ENCODE data around the gene ZBTB16.

Gene ZBTB16

DNA sequence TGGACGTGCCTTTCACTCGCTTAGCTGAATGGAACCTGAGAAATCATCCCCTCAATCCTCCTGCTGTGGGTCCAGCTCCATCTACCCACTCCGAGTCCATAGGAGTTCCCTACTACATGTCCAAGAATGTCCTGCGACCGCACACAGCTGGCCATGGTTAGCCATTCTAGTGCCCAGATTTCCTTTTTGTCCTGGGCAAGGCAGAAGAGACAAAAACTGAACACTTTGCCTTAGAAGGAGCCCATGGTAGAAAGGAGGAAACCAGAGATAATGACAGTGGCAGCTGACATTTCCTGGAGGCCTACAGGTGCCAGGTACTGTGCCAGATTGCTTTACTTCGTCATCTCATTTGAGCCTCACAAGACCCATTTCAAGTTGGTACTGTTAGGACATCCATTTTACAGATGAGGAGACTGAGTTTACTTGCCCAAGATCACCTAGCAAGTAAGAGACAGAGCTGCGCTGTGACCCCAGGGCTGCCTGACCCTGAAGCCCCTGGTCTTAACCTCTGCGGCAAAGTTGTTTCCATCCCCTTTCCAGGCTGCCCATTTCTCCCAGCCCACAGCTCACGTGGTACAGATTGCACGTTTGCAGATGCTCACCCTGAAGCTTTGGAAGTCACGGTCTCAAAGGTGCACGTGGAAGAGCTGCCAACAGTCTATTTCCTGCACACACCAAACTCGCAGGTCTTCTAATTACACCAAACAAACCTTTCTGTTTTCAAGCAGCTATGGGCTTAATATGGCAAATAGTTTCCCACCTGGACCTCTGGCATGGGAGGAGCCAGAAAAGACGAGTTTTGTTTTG, 112.7 kb downstream of the ZBTB16 start:
- DNase-seq: no peak

DNA sequence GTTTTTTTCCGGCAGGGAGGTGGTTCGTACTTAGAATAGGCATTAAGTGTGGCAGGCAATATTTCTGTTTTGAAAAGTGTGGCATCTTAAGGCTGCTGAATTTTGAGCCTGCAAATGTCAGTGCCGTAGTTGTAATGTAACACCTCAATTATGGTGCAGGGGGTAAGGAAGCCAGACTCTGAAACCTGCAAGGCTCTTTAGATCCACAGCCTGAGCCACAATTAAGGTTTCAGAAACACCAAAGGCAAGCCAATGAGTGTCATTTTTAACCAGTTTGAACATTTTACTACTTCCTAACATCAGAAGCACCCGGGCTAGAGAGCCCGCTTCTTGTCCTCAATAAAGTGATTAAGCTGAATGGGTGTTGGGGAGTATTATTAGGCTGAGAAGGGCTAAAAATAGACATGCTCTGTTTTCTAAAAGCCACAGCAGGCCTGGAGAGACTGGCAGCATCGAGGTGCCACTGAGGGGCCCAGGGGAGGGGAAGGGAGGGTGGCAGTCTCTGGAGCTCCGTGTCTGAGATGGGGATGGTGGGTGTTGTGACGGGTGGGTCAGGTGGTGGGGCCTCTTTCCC, 113.4 kb downstream of the ZBTB16 start:
- no peak for DNase-seq

DNA sequence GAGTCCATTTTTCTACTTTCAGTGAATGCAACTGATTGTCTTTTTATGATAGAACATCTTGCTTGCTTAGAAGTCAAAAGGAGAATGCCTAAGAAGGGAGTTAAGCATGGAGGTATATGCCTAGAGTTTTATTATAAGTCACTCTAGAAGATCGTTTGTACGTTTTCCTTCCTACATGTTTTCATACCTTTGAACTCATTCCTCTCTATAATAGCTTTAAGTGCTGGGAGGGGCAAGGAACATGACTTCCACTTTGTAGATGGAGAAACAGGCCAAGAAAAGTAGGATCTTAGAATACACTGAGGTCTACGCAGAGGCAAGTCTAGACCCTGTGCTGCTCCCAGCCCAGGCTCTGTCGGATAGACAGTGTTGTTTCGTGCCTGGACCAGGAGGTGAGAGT, 114.3 kb downstream of the ZBTB16 start:
- no peak for DNase-seq

DNA sequence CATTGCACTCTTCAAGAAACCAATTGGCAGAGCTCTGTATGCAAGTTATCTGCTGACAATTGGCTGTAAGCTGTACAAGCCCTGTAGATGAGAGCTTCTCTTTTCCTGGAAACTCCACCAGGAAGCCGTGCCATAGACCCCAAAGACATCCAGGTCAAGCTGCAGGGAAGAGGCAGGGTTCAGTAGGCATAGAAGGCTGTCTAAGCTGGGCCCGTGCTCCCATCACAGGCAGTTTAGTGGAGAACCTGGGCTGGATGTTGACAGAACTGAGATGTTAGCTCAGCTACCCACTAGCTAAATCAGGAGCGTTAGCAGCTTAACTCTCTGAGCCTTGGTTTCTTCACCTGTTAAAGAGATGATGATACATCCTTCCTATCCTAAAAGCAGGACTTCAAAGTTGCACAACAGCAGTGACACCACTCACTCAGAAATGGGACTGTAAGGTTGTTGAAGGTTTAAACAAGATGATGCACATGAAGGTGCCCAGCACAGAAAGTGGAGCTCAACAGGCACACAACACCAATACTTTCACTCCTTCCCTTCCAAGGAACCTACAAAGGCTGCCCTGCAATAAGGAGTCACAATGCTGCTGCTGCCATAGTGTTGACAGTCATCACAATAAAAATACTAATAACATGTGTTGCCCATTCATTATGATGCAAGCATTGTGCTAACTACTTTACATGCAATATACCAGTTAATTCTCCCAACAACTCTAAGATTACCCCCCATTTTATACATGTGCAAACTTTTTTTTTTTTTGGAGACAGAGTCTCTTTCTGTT, 115.4 kb downstream of the ZBTB16 start:
- DNase-seq: no peak

DNA sequence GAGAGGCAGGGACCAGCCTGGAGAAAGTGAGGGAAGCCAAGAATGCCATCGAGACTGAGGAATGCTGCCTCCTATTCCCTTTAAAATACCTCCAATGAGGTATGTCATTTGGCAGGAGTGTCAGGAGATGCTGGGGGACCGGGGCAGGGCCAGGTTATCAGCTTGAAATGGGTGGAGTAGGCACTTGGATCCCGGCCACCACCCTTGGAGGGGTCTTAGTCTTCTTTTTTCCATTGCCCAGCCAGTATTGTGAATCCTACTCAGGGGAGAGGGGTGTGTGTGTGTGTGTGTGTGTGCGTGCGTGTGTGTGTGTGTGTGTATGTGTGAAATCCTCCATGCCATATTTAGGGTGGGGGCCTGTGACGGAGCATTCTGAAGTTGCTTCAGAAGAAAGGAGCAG, 116.2 kb downstream of the ZBTB16 start:
- no peak for DNase-seq

DNA sequence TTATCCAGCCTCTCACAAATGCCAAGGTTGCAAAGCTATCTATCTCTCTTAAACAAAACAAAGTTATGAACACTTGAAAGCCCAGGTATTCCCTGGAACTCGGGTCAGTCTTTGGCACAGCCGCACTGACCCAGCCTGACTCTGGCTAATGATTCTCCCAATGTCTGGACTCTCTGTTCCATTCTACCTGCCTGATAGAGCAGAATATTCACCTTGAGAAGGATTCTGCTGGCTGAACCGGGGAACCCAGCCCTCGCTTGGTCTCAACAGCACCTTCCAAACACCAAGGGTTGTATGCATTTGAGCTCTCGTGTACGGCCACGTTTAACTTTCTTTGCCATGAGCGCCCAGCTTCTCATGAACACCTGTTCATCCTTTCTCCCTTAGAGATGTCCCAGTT, 116.8 kb downstream of the ZBTB16 start:
- no peak for DNase-seq

DNA sequence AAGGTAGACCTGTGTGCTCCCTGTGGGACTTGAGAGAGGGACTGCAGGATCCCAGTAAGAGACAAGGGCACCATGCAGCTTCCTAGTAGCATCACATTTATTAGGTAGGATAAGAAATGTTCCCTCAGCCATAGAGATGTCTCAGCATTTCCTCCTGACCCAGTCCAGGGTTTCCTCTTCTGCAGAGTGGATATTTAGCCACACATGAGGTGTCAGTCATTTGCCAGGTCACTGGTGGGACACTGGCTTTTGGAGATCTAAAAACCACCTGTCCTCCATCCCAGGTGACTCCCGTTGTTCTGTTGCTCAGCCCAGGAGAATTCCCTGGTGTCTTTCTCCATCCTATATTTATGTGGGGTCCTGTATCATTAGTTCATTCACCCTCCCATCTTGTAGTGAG, 119.1 kb downstream of the ZBTB16 start:
- DNase-seq: no peak

DNA sequence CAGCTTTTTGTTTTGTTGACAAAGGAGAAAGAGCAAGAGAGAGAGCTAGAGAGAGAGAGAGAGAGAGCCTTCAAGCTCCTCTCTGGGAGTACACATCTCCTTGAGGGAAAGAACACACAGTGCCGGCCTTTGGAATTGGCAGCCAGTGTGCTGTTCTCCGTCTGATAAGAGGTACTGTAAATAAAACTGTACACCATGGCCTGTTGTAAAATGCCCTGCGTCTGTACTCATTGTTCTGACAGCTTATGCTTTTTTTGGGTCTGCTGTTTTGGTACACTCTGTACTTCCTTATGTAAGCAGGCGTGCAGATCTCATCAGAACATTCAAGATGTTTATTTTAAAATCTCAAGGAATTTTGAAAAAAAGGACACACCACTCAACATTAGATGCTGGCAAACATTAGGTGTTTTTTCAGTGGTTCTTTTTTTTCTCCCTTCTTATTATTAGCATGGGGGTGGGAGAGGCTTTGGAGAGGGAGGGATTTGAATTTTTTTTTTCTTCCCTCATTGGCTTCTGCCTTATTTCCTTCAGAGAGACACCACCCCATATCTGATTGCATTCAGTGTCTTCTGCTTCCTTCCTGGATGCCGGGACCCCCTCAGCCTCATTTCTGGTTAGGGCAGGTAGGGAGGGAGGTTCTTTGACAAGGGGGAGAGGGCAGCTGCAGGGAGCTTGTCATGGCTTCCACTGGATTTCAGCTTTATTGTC, 119.9 kb downstream of the ZBTB16 start:
- no peak for DNase-seq

DNA sequence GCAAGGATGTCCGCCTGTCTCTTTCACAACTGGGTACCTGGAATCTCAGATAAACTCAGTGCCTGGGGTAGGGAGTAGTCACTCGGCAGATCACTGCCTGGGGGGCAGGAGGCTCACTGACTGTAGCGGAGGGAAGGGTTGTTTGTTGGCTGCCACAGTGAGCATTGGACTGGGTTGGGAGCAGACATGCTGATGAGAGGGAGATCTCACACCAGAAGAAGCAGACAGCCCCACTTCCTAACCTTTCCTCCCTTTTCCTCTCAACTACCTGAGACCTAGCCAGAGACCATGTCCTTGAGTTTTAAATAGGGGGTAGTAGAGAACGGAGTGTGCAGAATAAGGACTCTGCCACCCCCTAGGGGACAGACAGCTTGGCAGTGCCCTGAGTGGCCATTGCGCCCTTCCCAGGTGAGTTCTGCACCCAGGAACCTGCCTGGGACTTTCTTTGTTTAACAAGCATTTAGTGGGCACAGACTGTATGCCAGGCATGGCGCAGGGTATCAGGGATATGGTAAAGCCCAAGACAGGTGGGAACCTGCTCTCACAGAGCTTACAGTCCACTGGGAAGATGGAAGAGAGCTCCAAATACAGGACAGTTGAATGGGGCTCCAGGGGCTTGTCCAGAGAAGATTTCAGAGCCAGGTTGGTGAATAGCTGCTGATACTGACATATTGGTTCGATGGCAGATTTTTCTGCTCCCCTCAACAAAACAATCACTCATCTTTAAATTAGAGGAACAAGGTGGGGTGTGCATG, 121.0 kb downstream of the ZBTB16 start:
- no peak for DNase-seq

DNA sequence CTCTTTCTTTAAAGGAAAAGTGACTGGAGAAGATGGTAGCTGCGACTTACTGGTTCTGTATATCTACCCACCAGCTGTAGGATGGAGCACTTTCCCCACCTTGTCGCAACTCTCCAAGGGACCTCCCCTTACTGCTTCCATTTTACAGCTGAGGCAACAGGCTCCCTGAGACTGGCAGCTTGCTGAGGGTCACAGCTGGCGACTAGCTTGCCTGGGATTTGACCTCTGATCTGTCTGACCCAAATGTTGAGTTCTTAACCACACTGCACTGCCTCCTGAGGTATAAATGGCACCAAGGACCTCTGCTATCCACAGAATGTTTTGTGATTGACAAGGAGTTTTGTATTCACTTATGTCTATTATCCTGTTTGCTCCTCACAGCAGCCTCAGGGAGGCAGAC, 121.7 kb downstream of the ZBTB16 start:
- no peak for DNase-seq

DNA sequence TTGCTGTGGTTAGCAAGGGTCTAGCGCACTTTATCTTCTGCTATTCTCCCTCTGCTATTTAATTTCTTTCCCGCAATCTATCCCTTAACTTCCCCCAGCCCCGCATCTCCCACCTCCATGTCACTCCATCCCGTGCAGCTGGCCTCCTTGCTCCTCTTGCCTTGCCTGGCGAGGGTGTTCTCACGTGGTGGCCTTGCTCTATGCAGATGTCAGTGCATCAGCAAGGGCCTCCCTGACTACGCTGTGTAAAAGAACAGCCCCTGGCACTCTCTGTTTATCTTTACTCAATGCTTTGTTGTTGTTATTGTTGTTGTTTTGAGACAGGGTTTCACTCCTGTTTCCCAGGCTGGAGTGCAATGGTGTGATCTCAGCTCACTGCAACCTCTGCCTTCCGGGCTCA, 122.2 kb downstream of the ZBTB16 start:
- no peak for DNase-seq

DNA sequence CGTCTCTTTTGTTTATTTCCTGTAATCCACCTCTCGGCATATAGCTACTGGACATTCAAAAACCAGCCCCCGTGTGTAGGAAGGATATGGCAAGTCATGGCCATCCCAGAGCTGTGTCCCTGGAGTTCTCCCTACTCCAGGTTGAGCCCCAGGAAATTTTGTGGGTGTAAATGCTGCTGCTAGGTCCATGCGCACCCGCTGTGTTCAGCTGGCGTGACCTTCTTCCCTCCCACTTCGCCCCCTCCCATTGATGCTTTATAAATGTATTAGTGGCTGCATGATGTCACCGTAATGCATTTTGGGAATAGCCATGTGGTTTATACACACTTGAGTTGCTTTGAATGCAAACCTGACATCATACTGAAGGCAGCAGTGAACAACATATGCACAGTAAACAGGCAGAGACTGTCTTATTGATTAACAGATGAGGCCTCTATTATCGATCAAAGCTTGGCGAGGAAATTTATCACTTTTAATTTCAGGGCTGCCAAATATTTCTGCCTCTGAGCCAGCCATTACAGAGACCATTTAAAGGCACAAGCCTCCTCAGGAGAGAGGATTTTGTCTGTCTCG, 123.0 kb downstream of the ZBTB16 start:
- DNase-seq: no peak

DNA sequence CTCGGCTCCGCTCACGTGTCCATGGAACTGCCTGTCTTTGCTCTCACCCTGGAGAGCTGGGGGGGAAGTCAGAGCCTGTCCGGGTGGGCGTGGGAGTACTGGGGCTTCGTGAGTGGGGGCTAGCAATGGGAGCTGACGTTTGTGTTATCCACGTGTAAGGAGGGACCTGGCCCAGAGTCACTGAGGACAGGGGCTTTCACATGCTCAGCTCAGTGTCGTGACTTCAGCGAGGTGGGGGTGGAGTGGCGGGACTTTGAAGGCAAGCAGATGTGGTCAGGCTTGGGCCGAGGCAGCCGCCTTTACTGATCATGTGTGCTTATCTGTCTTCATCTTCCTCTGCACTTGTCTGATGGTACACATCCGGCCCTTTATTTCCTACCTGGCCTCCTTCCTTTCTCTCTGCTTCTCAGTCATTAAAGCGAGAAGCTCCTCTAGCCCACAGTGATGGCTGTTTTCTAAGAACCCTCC, 123.6 kb downstream of the ZBTB16 start:
- no peak for DNase-seq

DNA sequence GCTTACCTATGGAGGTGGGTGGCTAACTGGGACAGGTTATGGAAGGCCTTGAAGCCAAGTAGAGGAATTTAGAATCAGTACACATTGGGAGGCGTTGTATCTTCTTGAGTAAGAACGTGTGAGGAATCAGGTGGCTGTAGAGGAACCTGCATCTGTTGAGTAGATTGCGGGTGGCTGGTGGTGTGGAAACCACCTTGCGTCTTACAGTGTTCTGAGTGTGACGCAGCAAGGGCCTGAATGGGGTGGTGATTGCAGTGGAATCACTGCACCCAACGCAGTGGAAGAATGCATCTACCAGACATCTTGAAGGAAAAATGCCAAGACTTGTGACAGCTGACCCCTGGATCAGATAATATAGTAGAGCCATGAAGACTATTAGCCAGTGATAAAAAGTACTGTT, 125.9 kb downstream of the ZBTB16 start:
- no peak for DNase-seq

DNA sequence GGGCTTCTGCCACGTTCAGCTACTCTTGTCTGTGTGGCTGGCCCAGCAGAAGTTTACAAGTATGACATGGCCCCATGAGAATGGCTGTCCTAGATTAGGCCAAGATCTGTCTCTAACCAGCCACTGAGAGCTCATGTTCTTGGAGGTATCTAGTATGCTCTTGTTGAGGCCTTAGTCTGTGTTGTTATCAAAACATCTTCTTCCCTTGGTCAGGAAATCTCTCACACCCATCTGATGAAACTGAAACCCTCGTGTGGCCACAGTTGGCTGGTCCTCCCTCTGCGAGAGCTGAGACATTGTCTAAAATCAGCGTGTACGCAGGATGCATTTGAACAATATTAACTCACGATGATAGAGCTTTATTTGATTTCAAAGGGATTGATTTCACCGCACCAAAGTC, 127.7 kb downstream of the ZBTB16 start:
- DNase-seq: no peak

DNA sequence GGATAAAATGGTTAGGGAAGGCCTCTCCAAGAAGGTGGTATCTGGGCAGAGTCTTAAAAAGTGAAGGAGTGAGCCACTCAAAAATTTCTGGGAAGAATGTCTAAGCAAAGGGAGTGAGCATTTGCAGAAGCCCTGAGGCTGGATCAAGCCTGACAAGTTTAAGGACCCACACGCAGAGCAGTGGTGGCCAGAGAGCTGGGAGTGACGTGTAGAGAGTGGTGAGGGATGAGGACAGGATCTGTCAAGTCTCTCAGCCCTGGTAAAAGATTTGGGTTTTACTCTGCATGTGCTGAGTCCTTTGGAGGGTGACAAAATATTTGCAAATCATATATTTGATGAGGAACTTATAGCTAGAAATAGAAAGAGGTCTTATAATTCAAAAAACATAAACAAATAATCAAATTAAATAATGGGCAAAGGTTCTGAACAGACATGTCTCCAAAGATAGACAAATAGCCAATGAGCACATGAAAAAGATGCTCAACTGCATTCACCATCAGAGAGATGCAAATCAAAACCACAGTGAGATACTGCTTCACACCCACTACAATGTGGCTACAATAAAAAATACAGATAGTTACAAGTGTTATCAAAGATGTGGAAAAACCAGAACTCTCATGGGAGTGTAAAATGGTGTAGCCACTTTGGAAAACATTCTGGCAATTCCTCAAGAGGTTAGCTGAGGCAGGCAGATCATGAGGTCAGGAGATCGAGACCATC, 129.5 kb downstream of the ZBTB16 start:
- no peak for DNase-seq

DNA sequence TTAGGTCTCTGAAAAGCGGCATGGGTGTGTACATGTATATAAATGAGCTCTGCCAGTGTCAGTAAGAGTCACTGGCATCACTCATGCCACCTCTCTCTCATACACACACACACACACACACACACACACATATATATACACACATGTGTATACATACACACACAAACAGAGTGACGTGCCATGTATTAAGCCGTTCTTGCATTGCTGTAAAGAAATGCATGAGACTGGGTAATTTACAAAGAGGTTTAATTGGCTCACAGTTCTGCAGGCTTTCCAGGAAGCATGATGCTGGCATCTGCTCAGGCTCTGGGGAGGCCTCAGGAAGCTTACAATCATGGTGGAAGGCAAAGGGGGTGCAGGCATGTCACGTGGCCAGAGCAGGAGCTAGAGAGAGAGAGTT, 131.1 kb downstream of the ZBTB16 start:
- no peak for DNase-seq

DNA sequence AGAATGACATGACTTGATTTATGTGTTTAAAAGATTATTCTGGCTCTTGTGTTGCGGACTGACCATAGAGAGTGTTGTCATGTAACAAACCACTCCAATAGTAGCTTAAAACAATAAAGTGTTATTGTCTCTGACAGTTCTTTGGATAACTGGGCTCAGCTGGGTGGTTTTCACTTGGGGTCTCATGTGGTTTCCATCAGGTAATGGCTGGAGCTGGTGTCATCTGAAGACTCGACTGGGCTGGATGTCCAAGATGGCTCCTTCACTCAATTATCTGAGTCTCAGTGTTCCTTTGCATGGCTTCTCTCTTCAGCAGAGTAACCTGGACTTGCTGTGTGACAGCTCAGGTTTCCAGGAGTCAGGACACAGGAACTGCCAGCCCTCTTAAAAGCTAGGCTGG, 132.4 kb downstream of the ZBTB16 start:
- DNase-seq: no peak

DNA sequence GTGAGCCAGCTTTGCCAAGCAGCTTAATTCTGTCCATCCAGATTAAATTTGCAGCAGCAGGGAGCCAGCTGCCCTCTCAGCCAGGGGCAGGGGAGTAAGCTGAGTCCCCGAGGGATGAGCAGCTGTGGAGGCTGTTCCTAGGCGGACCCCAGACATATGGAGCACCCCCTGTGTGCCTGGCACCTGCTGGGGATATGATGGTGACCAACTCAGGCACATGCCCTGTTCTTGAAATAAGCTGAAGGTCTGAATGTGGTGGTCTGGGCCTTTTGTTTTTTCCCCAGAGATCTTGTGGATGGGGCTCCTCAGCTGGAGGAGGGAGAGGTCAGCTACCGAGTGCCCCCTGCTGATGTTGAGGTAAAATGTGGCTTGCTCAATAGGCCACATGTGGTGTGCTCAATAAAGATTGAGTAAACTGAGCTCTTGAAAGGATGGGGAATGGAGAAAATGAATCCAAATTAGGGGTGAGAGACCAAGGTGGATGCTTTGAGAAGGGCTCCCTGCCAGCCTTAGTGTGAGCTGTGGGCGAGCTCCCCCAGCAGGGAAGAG, 133.4 kb downstream of the ZBTB16 start:
- no peak for DNase-seq

DNA sequence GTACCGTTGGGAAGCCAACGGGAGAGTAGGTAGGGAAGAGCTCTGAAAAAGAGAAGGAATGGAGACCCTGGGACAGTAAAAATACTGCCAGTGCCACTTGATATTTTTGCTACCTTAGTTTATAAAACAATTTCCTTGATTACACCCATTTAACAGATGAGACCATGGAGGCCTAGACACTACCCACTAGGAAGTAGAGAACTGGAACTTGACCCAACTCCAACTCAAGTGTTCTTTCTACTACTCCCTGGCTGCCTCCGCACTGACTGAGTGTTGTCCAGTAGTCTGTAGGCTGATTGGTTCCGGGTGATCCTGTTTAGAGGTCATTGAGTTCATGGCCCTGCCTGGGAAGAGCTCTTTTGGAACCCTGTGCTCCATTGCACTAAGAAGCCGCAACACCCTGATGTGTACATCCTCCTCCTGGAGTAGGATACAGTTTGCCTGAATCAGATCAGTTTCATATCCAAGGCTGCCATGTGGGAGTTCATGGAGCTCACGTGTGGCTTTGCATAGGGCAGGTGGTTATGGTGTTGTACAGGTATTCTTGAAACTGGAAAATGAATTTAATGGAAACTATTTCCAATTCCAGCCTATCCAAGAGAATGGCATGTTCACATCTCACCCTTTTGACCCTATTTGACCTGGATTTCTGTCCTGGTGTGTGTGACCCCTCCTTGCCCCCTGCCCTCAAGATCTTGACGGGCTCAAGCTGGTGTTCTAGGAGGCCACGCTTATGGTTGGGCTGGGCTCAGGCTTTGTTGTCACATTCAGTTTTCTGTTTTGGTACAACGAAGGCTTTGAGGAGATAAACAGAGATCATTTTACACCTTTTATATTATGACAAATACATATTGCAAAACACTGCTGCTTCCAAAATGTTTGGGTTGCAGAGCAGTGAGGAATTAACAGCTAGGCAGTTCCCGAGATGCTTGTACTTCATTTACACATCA, 134.5 kb downstream of the ZBTB16 start:
- no peak for DNase-seq

All from GOT3 (cell line).